ENCODE data around the gene SEC62.

GRCh38 chr3:170010498-170010897, 43.9 kb downstream of the SEC62 start:
- TF ChIP-seq POLR2AphosphoS5 (IDR thresholded peaks at IDR 0.05; ENCODE audit: low read depth, low read length) (no peak), POLR2A (IDR thresholded peaks at IDR 0.05; ENCODE audit: low read depth, low read length) (no peak)

Data from GM12892 (cell line).